ENCODE measurements around the gene DUSP11.
"Not testable (repeated sequence)": the region's sequence is repeated elsewhere in the genome, so short reads cannot be mapped to it uniquely, and the experiment has no call there.

DUSP11 gene

GRCh38 chr2:73772819-73773218 lies 7.1 kb downstream of the DUSP11 start:
- no peak for DNase-seq (ENCODE audit: low spot score)

- no peak for DNase-seq (ENCODE audit: low spot score)
These were observed 9.2 kb downstream of the DUSP11 start for GRCh38 chr2:73770725-73771124.

GRCh38 chr2:73766994-73767393 lies 12.9 kb downstream of the DUSP11 start:
- DNase-seq (ENCODE audit: low spot score): no peak

- no peak for DNase-seq (ENCODE audit: low spot score)
These were observed 13.6 kb downstream of the DUSP11 start for GRCh38 chr2:73766349-73766748.

GRCh38 chr2:73764945-73765344 lies 15.0 kb downstream of the DUSP11 start:
- no peak for DNase-seq (ENCODE audit: low spot score)

- no peak for DNase-seq (ENCODE audit: low spot score)
These were observed 17.3 kb downstream of the DUSP11 start for GRCh38 chr2:73762571-73762970.

GRCh38 chr2:73759904-73760303 lies 20.0 kb downstream of the DUSP11 start:
- no peak for DNase-seq (ENCODE audit: low spot score)

- DNase-seq (ENCODE audit: low spot score): no peak
These were observed 20.6 kb downstream of the DUSP11 start for GRCh38 chr2:73759285-73759764.

GRCh38 chr2:73754332-73754731 lies 25.6 kb downstream of the DUSP11 start:
- not testable (repeated sequence) for DNase-seq (ENCODE audit: low spot score)

GRCh38 chr2:73749314-73749713 lies 30.6 kb downstream of the DUSP11 start:
- no peak for DNase-seq (ENCODE audit: low spot score)

- no peak for DNase-seq (ENCODE audit: low spot score)
These were observed 33.1 kb downstream of the DUSP11 start for GRCh38 chr2:73746877-73747208.

- DNase-seq (ENCODE audit: low spot score): no peak
These were observed 33.7 kb downstream of the DUSP11 start for GRCh38 chr2:73746015-73746876.

GRCh38 chr2:73740767-73741166 lies 39.1 kb downstream of the DUSP11 start:
- DNase-seq (ENCODE audit: low spot score): no peak

- no peak for DNase-seq (ENCODE audit: low spot score)
These were observed 40.8 kb downstream of the DUSP11 start for GRCh38 chr2:73739101-73739500.

GRCh38 chr2:73736855-73737779 lies 42.8 kb downstream of the DUSP11 start, which contains the start of gene TPRKB:
TSS of gene TPRKB (minus strand) at chr2:73737345. CDS start at chr2:73734569, 2,776 bp downstream.
- DNase-seq (ENCODE audit: low spot score): peak; percentile 97

GRCh38 chr2:73736378-73736777 lies 43.5 kb downstream of the DUSP11 start:
- DNase-seq (ENCODE audit: low spot score): no peak

- peak; percentile 43 for DNase-seq (ENCODE audit: low spot score)
These were observed 49.1 kb downstream of the DUSP11 start for GRCh38 chr2:73730810-73731209.

GRCh38 chr2:73728711-73729110 lies 51.2 kb downstream of the DUSP11 start:
- DNase-seq (ENCODE audit: low spot score): no peak

- DNase-seq (ENCODE audit: low spot score): no peak
These were observed 51.9 kb downstream of the DUSP11 start for GRCh38 chr2:73728043-73728442.

- DNase-seq (ENCODE audit: low spot score): not testable (repeated sequence)
These were observed 53.2 kb downstream of the DUSP11 start for GRCh38 chr2:73726657-73727056.

GRCh38 chr2:73718851-73719621 lies 60.9 kb downstream of the DUSP11 start:
- no peak for DNase-seq (ENCODE audit: low spot score)

- no peak for DNase-seq (ENCODE audit: low spot score)
These were observed 61.5 kb downstream of the DUSP11 start for GRCh38 chr2:73718421-73718820.

All from Ammon's horn (tissue), 1 donor.